Calu3 (cell line): Measurements from ENCODE around the gene DSCAM. TPM values are rescaled to one million over a fixed set of nuclear protein-coding genes. Genes with fewer than 3 reads are reported as not detected.

Experiments used
- BruUV-seq: library from RNA; stranded (reverse); fragments of 400-500 nt; replicated peaks from 2 replicates; lab custom pipeline; 2021; lab: Mats Ljungman, UMichigan
- CTCF ChIA-PET: fragments of 300-600 bp; sonication (Branson Sonifier 250); formaldehyde crosslinking; loops from one replicate; lab custom pipeline; 2022; ENCODE audit warnings: antibody characterized with exemption; lab: Charles Lee
- DNase-seq: peaks from one replicate; pipeline ENCODE4 v3.0.0; 2022
- H3K27ac Mint-ChIP-seq: one replicate; pipeline ENCODE4 v1.8.0; 2022; ENCODE audit warnings: mixed read lengths; ENCODE audit not compliant: unreplicated experiment
- H3K27me3 Mint-ChIP-seq: one replicate; pipeline ENCODE4 v1.8.0; 2022; ENCODE audit warnings: mixed read lengths; ENCODE audit not compliant: unreplicated experiment
- H3K36me3 Mint-ChIP-seq: one replicate; pipeline ENCODE4 v1.8.0; 2022; ENCODE audit warnings: mild to moderate bottlenecking, moderate library complexity, mixed read lengths; ENCODE audit not compliant: insufficient read depth, unreplicated experiment
- H3K4me1 Mint-ChIP-seq: one replicate; pipeline ENCODE4 v1.8.0; 2022; ENCODE audit warnings: mild to moderate bottlenecking, low read depth, mixed read lengths; ENCODE audit not compliant: unreplicated experiment
- H3K4me3 Mint-ChIP-seq: one replicate; pipeline ENCODE4 v1.8.0; 2022; ENCODE audit warnings: mild to moderate bottlenecking, low read depth, moderate library complexity, mixed read lengths; ENCODE audit not compliant: unreplicated experiment
- H3K9me3 Mint-ChIP-seq: one replicate; pipeline ENCODE4 v1.8.0; 2022; ENCODE audit warnings: low read depth, mixed read lengths; ENCODE audit not compliant: unreplicated experiment
- CTCF ChIP-seq: fragments of 200-600 bp; IDR thresholded peaks from one replicate; pipeline ENCODE4 v1.8.0; 2022; ENCODE audit warnings: antibody characterized with exemption; ENCODE audit not compliant: unreplicated experiment
- intact Hi-C: fragments of 100-400 bp; cut with micrococcal nuclease; formaldehyde crosslinking; loops from one replicate; pipeline ENCODE4 v1.10.0; 2022; ENCODE audit not compliant: unreplicated experiment
- total RNA-seq: library from RNA; stranded (reverse); gene quantifications from 2 replicates; pipeline ENCODE4 v1.2.3, GENCODE V29; 2022

DSCAM gene
- total RNA-seq, 1 experiment from 2014 or later: not detected

- H3K36me3 Mint-ChIP-seq: no peaks in the 10 kb centered on the region
- intact Hi-C loops: no loop called here
- DNase-seq: no peak
- BruUV-seq: no TSS peak
- no peak overlapping the region for H3K27ac Mint-ChIP-seq
- H3K4me1 Mint-ChIP-seq: no peaks in the 10 kb centered on the region
- CTCF ChIA-PET: no interaction called here
- TF ChIP-seq CTCF: no peak
- no peak overlapping the region for H3K4me3 Mint-ChIP-seq
- peaks cover 10% of the 10 kb centered on the region for H3K9me3 Mint-ChIP-seq
- no peaks in the 10 kb centered on the region for H3K27me3 Mint-ChIP-seq
Observed at GRCh38 chr21:40795313-40795712, 51.6 kb downstream of the DSCAM start.

- Mint-ChIP-seq H3K4me1 (no peaks in the 10 kb centered on the region), H3K27me3 (no peaks in the 10 kb centered on the region), H3K4me3 (no peak overlapping the region), H3K9me3 (peaks cover 7% of the 10 kb centered on the region), H3K27ac (no peak overlapping the region), H3K36me3 (no peaks in the 10 kb centered on the region)
- no peak for DNase-seq
- CTCF ChIA-PET: no interaction called here
- no TSS peak for BruUV-seq
- TF ChIP-seq CTCF: no peak
- intact Hi-C loops: no loop called here
Observed at GRCh38 chr21:40792691-40793456, 54.1 kb downstream of the DSCAM start.

DNA sequence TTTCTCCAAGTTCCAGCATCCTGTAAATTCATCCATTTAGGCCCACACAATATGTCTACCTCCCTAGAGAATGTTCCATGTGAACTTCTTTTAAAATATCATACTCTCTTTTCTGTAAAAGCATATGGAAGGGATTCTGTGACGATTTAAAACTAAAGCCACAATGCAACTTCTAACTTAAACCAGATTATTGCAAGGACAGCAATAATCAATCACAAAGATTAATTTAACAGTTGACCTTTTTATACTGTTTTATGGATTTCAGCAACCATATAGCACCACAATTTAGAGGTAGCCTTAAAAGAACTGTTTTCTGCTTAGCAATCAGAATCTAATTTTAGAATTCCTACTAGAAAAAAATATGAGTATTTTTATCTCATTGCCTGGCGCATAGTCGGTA lies 58.3 kb downstream of the DSCAM start:
- Mint-ChIP-seq H3K4me3 (no peak overlapping the region), H3K27ac (no peak overlapping the region), H3K9me3 (peaks cover 7% of the 10 kb centered on the region), H3K27me3 (no peaks in the 10 kb centered on the region), H3K36me3 (no peaks in the 10 kb centered on the region), H3K4me1 (no peaks in the 10 kb centered on the region)
- no TSS peak for BruUV-seq
- DNase-seq: no peak
- CTCF ChIA-PET: interaction anchor here (0.7 kb wide), 1 partner anchor 48 kb away, joined by 4 read pairs; no protein-coding TSS in a partner anchor
- TF ChIP-seq CTCF: no peak
- intact Hi-C loops: no loop called here

DNA sequence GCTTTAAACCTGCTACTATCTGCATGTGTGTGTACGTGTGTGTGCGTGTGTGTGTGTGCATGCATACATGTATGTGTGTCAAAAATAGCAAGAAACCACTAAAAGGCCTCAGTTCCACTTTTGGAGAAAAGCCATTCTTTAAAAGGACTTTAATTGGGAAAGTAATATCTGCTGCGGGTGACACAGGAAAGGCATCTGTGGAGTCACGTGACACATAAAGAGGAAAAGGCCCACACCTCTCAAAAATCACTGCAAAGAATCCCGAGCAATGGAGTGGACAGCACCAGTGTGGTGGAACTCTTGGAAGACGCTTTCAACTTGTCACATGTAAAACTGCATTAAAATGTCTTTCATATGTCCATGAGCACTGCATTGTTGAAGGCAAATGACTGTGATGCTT lies 63.6 kb downstream of the DSCAM start:
- H3K36me3 Mint-ChIP-seq: no peaks in the 10 kb centered on the region
- CTCF ChIA-PET: no interaction called here
- no peak for TF ChIP-seq CTCF
- no TSS peak for BruUV-seq
- peaks cover 10% of the 10 kb centered on the region for H3K9me3 Mint-ChIP-seq
- DNase-seq: no peak
- intact Hi-C loops: no loop called here
- no peak overlapping the region for H3K27ac Mint-ChIP-seq
- no peak overlapping the region for H3K4me3 Mint-ChIP-seq
- no peaks in the 10 kb centered on the region for H3K27me3 Mint-ChIP-seq
- H3K4me1 Mint-ChIP-seq: no peaks in the 10 kb centered on the region
